Spleen (tissue), 7 donors: ENCODE data around the gene BSPRY.

ENCODE experiments used
- POLR2A ChIP-seq, 3 donors: fragments of 450-650 bp; IDR thresholded peaks; one replicate each; pipeline ENCODE4 v1.5.1; 2017; ENCODE audit warnings: antibody characterized with exemption in 3 of 3, mild to moderate bottlenecking in 1 of 3
- POLR2AphosphoS5 ChIP-seq, 3 donors: sonication (generic); formaldehyde crosslinking; IDR thresholded peaks; one replicate each; pipeline ENCODE4 v1.5.1; 2017; ENCODE audit warnings: antibody characterized with exemption in 3 of 3
- TF ChIP-seq, protein P1 (sequence below), 11 experiments: fragments of 200-600 bp in 7 of 11; fragments of 450-650 bp in 4 of 11; sonication (generic) in 4 of 11; IDR thresholded peaks in 8 of 11; conservative IDR thresholded peaks in 3 of 11; 1 replicate in 7 of 11; 2 replicates in 4 of 11; pipeline versions ENCODE4 v1.4.0 to v1.8.0; 2016 to 2021; ENCODE audit warnings: antibody characterized with exemption in 11 of 11, inconsistent platforms in 4 of 11, mild to moderate bottlenecking in 1 of 11
- donor health status: DM: no; HTN: no; CAD: no; lungs with moderate emphysema.
- donor health status: DM: no; HTN: no; CAD: no.
- donor health status: DM: no; HTN: no; CAD: no.

DNA sequence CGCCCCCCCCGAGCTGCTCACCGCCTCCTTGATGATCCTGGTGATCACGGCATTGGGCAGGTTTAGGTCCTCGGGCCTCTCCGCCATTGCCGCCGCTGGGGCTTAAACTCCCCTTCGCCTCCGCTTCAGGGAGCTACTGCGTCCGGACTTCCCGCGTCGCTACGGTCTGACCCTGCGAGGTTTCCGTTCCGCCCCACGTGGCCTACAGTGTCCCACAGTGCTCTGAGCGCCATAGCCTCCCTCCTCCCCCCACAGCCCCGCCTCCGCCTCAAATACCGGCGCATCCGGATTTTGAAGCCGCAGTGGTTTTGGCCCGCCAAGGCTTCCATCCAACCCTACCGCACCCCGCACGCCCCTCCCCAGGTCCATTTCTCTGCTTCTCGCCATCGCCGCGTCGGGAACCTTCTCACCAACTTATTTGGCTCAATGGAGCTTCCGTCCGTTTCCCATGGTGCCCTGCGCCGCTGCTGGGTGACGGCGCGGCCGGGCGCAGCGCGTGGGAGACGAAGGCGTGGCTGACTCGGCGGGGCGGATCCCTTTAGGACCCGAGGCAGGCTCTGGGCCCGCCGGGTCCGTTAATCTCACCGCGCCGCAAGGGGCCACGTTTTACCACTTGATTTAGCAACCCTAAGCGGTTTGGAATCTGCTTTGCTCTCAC, 61.0 kb downstream of the BSPRY start, which contains the start of the genes C9orf43 and POLE3:
- TF ChIP-seq POLR2AphosphoS5 (IDR thresholded peaks at IDR 0.05) (peak; percentile 85 to 97 (median 96)), POLR2A (IDR thresholded peaks at IDR 0.05) (peak; percentile 19 to 66 (median 47))
- TF ChIP-seq, protein P1, sequence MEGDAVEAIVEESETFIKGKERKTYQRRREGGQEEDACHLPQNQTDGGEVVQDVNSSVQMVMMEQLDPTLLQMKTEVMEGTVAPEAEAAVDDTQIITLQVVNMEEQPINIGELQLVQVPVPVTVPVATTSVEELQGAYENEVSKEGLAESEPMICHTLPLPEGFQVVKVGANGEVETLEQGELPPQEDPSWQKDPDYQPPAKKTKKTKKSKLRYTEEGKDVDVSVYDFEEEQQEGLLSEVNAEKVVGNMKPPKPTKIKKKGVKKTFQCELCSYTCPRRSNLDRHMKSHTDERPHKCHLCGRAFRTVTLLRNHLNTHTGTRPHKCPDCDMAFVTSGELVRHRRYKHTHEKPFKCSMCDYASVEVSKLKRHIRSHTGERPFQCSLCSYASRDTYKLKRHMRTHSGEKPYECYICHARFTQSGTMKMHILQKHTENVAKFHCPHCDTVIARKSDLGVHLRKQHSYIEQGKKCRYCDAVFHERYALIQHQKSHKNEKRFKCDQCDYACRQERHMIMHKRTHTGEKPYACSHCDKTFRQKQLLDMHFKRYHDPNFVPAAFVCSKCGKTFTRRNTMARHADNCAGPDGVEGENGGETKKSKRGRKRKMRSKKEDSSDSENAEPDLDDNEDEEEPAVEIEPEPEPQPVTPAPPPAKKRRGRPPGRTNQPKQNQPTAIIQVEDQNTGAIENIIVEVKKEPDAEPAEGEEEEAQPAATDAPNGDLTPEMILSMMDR (IDR thresholded peaks at IDR 0.05 in 8 of 11, conservative IDR thresholded peaks at IDR 0.05 in 3 of 11): peak in 5 of 11 experiments; percentile 17 to 52 (median 22)
